ENCODE measurements around the gene CENPX.

The CENPX gene

GRCh38 chr17:82012261-82012639, 10.4 kb downstream of the CENPX start:
- no peak for DNase-seq (ENCODE audit: low read depth in 3 of 3)

GRCh38 chr17:82011617-82012187, 11.0 kb downstream of the CENPX start:
- DNase-seq (ENCODE audit: low read depth in 3 of 3) = no peak

GRCh38 chr17:82010575-82011525, 11.8 kb downstream of the CENPX start:
- no peak for DNase-seq (ENCODE audit: low read depth in 3 of 3)

GRCh38 chr17:82009413-82009812, 13.3 kb downstream of the CENPX start:
- DNase-seq (ENCODE audit: low read depth in 3 of 3) = no peak

DNA sequence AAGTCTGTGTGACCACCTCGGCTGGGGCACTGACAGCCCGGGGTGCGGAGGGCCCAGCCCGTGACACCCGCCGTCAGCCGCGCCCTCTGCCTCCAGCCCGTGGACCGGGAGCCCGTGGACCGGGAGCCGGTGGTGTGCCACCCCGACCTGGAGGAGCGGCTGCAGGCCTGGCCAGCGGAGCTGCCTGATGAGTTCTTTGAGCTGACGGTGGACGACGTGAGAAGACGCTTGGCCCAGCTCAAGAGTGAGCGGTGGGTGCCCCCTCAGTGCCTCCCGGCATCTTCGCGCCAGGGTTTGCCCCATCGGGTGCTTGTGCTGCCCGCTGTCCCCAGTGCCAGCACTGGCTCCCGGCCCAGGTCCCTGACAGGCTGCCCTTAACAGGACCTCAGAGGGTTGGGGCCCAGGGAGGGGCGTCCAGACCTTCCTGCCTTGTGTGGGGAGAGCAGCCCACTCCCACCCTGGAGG, 13.7 kb downstream of the CENPX start:
- no peak for DNase-seq (ENCODE audit: low read depth in 3 of 3)

GRCh38 chr17:82008258-82008940, 14.3 kb downstream of the CENPX start:
- DNase-seq (ENCODE audit: low read depth in 3 of 3) = no peak

DNA sequence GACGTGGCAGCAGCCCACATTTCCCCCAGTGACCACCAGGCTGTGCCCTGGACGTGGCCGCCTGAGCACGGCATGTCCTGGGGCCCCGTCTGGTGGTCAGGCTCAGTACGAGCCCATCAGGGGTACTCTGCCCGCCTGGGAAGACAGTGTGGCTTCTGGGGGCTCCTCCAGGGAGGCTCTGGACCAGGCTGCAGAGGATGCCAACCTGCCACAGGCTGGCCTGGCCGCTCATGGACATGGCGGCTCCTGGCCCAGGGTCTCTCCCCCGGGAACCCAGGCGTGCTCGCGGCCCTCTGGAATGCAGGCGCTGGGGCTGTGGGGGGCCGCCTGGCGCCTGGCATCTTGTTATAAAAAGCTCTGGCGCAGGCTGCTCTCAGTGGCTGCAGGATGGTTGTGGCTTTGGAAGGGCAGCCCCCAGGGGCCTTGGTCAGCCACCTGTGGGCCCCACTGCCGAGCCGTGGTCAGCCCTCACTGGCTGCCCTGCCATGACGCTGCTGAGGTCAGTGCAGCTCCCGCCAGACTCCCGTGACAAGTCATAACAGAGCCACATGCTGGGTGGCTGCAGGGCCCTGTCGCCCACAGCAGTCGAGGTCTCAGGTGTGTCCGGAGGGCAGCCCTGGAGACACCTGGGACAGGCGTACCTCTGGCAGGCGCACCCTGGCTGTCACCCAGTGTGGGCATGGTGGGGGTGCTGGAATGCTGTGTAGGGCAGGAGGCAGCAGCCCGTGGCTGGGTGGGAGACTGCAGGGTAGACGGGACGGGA, 15.0 kb downstream of the CENPX start:
- DNase-seq (ENCODE audit: low read depth in 3 of 3) = no peak

DNA sequence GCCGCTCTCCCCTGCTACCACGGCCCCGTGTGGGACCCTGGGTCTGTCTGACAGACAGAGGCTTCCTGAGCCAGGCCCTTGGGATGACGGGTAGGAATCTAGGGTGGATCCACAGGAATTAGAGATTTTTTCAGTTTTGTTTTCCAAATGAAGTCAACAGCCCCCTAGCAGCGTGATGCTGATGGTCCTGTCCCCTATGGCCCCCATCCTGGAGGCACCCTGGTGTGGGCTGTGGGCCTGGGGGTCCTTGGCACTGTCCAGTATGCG, 15.5 kb downstream of the CENPX start:
- no peak for DNase-seq (ENCODE audit: low read depth in 3 of 3)

- no peak for DNase-seq (ENCODE audit: low read depth in 3 of 3)
Observed at GRCh38 chr17:82006468-82007227, 16.0 kb downstream of the CENPX start.

DNA sequence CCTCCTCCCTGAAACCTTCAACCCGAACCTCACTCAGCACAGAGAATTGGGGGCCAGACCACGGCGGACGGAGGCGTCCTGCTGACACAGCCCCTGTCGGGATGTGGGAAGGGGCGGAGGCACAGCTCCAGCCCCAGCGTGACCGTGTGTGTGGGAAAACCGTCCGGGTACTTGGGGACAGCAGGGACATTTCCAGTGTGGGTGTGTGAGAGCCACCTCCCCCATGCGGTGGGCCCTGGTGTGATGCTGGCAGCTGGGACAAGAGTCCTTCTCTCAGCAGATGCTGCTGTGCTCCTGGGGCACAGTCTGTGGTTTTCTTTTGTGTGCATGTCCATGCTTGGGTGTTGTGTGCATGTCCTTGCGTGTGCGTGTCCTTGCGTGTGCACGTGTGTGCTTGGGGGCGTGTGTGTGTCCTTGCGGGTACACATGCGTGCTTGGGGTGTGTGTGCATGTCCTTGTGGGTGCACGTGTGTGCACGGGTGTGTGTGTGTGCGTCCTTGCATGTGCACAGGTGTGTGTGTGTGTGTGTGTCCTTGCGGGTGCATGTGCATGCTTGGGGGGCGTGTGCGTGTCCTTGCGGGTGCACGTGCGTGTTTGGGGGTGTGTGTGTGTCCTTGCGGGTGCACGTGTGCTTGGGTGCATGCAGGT, 16.9 kb downstream of the CENPX start:
- DNase-seq (ENCODE audit: low read depth in 3 of 3) = no peak

- no peak for DNase-seq (ENCODE audit: low read depth in 3 of 3)
Observed at GRCh38 chr17:82004517-82005455, 17.9 kb downstream of the CENPX start.

DNA sequence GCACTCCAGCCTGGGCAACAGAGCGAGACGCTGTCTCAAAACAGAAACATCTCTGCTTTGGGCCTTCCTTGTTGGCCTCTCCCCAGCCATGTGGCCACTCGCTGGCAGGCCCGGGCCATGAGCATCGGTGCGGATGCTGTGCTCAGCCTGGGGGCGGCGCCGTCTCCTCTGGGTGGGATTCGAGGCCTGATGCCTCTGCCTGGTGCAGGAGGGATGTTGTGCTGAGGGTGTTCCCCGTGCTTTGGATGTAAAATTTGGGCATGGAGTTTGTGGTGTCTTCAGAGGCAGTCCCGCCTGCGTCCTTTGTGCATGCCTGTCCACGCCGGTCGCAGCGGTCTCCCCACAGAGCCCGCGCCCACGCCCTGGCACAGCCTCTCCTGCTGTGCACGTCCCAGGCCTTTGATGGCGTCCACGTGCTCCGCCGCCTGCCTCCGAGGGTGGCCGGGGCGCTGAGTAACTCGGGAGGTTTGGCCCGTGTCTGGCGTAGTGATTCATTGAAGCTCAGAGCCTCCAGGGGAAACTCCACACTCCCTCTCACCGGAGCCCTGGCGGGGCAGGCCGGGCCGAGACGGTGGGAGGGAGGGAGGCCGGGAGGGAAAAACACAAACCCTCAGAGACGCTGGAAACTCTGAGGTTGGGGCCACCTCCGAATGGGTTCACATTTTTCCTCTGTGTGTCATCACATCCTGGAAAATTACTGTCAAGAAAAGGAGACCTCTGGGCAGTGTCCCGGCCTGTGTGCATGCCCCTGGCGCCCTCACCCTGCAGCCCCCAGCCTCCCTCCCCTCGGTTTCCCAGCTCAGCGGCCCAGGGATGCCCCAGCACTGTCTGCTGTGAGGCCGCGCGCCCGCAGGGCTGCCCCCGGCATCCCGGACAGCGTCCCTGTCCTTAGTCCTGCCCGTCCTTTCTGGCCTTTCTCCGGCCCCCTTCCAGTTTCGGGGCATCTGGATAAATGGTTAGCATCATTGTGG, 19.0 kb downstream of the CENPX start:
- peak in 1 of 3 experiments; percentile 44 for DNase-seq (ENCODE audit: low read depth in 3 of 3)

GRCh38 chr17:82001571-82002056, 21.1 kb downstream of the CENPX start:
- DNase-seq (ENCODE audit: low read depth in 3 of 3) = no peak

GRCh38 chr17:82000803-82001570, 21.7 kb downstream of the CENPX start:
- no peak for DNase-seq (ENCODE audit: low read depth in 3 of 3)

DNA sequence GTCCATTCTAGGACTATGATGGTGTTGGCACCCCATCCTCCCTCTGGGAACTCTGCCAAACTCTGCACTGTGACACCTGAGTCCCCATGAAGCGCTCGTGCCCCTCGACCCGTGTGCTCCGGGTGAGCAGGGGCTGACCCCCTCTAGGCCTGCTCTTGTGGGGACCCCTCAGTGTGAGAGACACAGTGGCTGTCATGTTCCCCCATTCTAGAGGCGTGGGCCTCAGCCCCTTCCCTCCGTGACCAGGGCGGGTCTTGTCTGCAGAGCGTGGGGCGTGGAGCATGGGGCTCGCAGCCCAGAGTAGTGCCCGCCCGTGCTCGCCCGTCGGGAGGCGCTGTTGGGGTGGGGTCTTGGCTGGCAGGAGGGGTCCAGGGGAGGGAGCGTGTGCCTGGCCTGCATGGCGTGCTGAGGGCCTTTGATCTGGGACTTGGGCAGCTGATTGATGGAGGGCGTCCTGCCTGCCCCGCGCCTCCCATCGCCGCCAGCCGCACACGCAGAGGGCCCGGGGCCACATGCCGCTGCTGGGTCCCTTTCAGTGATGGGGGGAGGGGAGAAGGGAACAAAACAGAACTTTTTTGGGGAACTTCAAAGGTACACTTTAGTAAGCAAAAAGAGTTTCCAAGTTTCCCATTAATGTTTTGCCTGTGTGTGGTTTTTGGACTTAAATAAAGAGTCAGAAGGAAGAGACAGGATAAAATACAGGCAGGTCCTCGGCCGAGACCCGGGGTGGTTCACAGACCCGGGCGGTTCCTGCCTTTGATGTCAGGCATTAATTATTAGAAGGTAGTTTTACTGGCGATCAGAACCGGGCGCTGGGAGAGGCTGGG, 22.5 kb downstream of the CENPX start:
- no peak for DNase-seq (ENCODE audit: low read depth in 3 of 3)

DNA sequence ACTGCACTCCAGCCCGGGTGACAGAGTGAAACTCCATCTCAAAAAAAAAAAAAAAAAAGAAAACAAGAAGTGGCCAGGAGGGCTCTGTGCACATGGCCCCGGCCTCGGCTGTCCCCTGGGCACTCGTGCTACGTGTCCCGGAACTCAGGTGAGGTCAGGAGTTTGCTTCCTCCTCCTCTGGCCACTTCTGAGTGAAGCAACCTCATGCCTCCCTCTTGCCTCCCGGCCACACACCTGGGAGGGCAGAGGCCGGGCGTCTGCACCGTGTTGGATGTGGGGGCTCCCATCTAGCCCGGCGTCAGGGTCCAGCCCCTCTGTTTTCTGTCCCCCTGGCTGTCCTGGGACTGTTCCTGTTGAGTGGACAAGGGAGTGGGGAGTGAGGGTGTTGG, 23.1 kb downstream of the CENPX start:
- no peak for DNase-seq (ENCODE audit: low read depth in 3 of 3)

Measured in stimulated activated CD4-positive, alpha-beta T cell treated with anti-CD3 and anti-CD28 coated beads, TNF-alpha, amount 100 ng/mL, for 24 hours (primary cell).